ENCODE data around the gene ZNF546.

Gene ZNF546

GRCh38 chr19:39969681-39970424, 27.0 kb upstream of the ZNF546 start:
- H3K9me3 Mint-ChIP-seq, result no peaks in the 10 kb centered on the region
- H3K27ac Mint-ChIP-seq, result peak overlapping the region; percentile 96
- intact Hi-C loops (cut with micrococcal nuclease), result loop anchor here (2.0 to 10.0 kb wide), 5 partner anchors 43 to 177 kb away; partner anchors contain the start of gene DYRK1B
- H3K36me3 Mint-ChIP-seq (ENCODE audit: low read depth), result peaks cover 39% of the 10 kb centered on the region
- peaks cover 30% of the 10 kb centered on the region for H3K4me1 Mint-ChIP-seq (ENCODE audit: low read depth)
- peaks cover 54% of the 10 kb centered on the region for H3K27me3 Mint-ChIP-seq
- H3K4me3 Mint-ChIP-seq, result peak overlapping the region; percentile 98

- H3K36me3 Mint-ChIP-seq (ENCODE audit: low read depth), result peaks cover 43% of the 10 kb centered on the region
- intact Hi-C loops (cut with micrococcal nuclease), result loop anchor here (2.0 to 10.0 kb wide), 4 partner anchors 78 to 178 kb away; partner anchors contain the start of gene DYRK1B
- peaks cover 49% of the 10 kb centered on the region for H3K27me3 Mint-ChIP-seq
- H3K4me1 Mint-ChIP-seq (ENCODE audit: low read depth), result peaks cover 30% of the 10 kb centered on the region
- no peaks in the 10 kb centered on the region for H3K9me3 Mint-ChIP-seq
- peak overlapping the region; percentile 96 for H3K27ac Mint-ChIP-seq
- peak overlapping the region; percentile 98 for H3K4me3 Mint-ChIP-seq
Observed at GRCh38 chr19:39970425-39970674, 26.5 kb upstream of the ZNF546 start.

- Mint-ChIP-seq H3K4me3 (peak within 1 kb of the TSS; percentile 98), H3K4me1 (ENCODE audit: low read depth) (peaks cover 30% of the 10 kb centered on the region), H3K27me3 (peaks cover 45% of the 10 kb centered on the region), H3K9me3 (no peaks in the 10 kb centered on the region), H3K27ac (peak within 1 kb of the TSS; percentile 96), H3K36me3 (ENCODE audit: low read depth) (peaks cover 48% of the 10 kb centered on the region)
- intact Hi-C loops (cut with micrococcal nuclease), result loop anchor here (1.0 to 10.0 kb wide), 5 partner anchors 26 to 178 kb away; partner anchors contain the start of genes DYRK1B and ZNF546
Observed at GRCh38 chr19:39970675-39971379, 26.0 kb upstream of the ZNF546 start, which contains the start of gene PSMC4. Gene PSMC4 (plus strand): TSS chr19:39971165. CDS start chr19:39971203, 38 bp downstream.

GRCh38 chr19:39971380-39972035, 25.4 kb upstream of the ZNF546 start:
- Mint-ChIP-seq H3K4me3 (peak overlapping the region; percentile 98), H3K36me3 (ENCODE audit: low read depth) (peaks cover 52% of the 10 kb centered on the region), H3K27ac (peak overlapping the region; percentile 96), H3K4me1 (ENCODE audit: low read depth) (peaks cover 30% of the 10 kb centered on the region), H3K9me3 (no peaks in the 10 kb centered on the region), H3K27me3 (peaks cover 38% of the 10 kb centered on the region)
- intact Hi-C loops (cut with micrococcal nuclease), result loop anchor here (1.0 to 10.0 kb wide), 5 partner anchors 26 to 179 kb away; partner anchors contain the start of genes DYRK1B and ZNF546

GRCh38 chr19:39974377-39975155, 22.3 kb upstream of the ZNF546 start:
- H3K27me3 Mint-ChIP-seq, result peaks cover 7% of the 10 kb centered on the region
- intact Hi-C loops (cut with micrococcal nuclease), result loop anchor here (5.0 to 10.0 kb wide), 3 partner anchors 82 to 142 kb away; partner anchors contain the start of gene DYRK1B
- H3K36me3 Mint-ChIP-seq (ENCODE audit: low read depth), result peaks cover 83% of the 10 kb centered on the region
- no peaks in the 10 kb centered on the region for H3K9me3 Mint-ChIP-seq
- peaks cover 28% of the 10 kb centered on the region for H3K4me1 Mint-ChIP-seq (ENCODE audit: low read depth)
- no peak overlapping the region for H3K27ac Mint-ChIP-seq
- H3K4me3 Mint-ChIP-seq, result no peak overlapping the region

- no peak overlapping the region for H3K4me3 Mint-ChIP-seq
- intact Hi-C loops (cut with micrococcal nuclease), result no loop called here
- H3K27me3 Mint-ChIP-seq, result no peaks in the 10 kb centered on the region
- peaks cover 63% of the 10 kb centered on the region for H3K36me3 Mint-ChIP-seq (ENCODE audit: low read depth)
- peaks cover 45% of the 10 kb centered on the region for H3K9me3 Mint-ChIP-seq
- no peak overlapping the region for H3K27ac Mint-ChIP-seq
- peaks cover 7% of the 10 kb centered on the region for H3K4me1 Mint-ChIP-seq (ENCODE audit: low read depth)
Observed at GRCh38 chr19:39982883-39983282, 14.0 kb upstream of the ZNF546 start.

- no peaks in the 10 kb centered on the region for H3K27me3 Mint-ChIP-seq
- no peak overlapping the region for H3K27ac Mint-ChIP-seq
- peaks cover 46% of the 10 kb centered on the region for H3K9me3 Mint-ChIP-seq
- peaks cover 7% of the 10 kb centered on the region for H3K4me1 Mint-ChIP-seq (ENCODE audit: low read depth)
- H3K4me3 Mint-ChIP-seq, result no peak overlapping the region
- intact Hi-C loops (cut with micrococcal nuclease), result no loop called here
- peaks cover 54% of the 10 kb centered on the region for H3K36me3 Mint-ChIP-seq (ENCODE audit: low read depth)
Observed at GRCh38 chr19:39983695-39984300, 13.1 kb upstream of the ZNF546 start.

- H3K27ac Mint-ChIP-seq, result no peak overlapping the region
- peaks cover 25% of the 10 kb centered on the region for H3K36me3 Mint-ChIP-seq (ENCODE audit: low read depth)
- intact Hi-C loops (cut with micrococcal nuclease), result no loop called here
- no peaks in the 10 kb centered on the region for H3K27me3 Mint-ChIP-seq
- no peak overlapping the region for H3K4me3 Mint-ChIP-seq
- H3K9me3 Mint-ChIP-seq, result peaks cover 46% of the 10 kb centered on the region
- peaks cover 7% of the 10 kb centered on the region for H3K4me1 Mint-ChIP-seq (ENCODE audit: low read depth)
Observed at GRCh38 chr19:39986643-39987042, 10.2 kb upstream of the ZNF546 start.

GRCh38 chr19:39987167-39987566, 9.7 kb upstream of the ZNF546 start:
- H3K9me3 Mint-ChIP-seq, result peaks cover 46% of the 10 kb centered on the region
- H3K4me3 Mint-ChIP-seq, result no peak overlapping the region
- H3K36me3 Mint-ChIP-seq (ENCODE audit: low read depth), result peaks cover 20% of the 10 kb centered on the region
- no peaks in the 10 kb centered on the region for H3K27me3 Mint-ChIP-seq
- H3K27ac Mint-ChIP-seq, result no peak overlapping the region
- H3K4me1 Mint-ChIP-seq (ENCODE audit: low read depth), result peaks cover 7% of the 10 kb centered on the region
- intact Hi-C loops (cut with micrococcal nuclease), result no loop called here

GRCh38 chr19:39987596-39987995, 9.3 kb upstream of the ZNF546 start:
- H3K4me3 Mint-ChIP-seq, result no peak overlapping the region
- H3K36me3 Mint-ChIP-seq (ENCODE audit: low read depth), result peaks cover 16% of the 10 kb centered on the region
- H3K27me3 Mint-ChIP-seq, result no peaks in the 10 kb centered on the region
- intact Hi-C loops (cut with micrococcal nuclease), result no loop called here
- peaks cover 46% of the 10 kb centered on the region for H3K9me3 Mint-ChIP-seq
- H3K27ac Mint-ChIP-seq, result no peak overlapping the region
- H3K4me1 Mint-ChIP-seq (ENCODE audit: low read depth), result peaks cover 7% of the 10 kb centered on the region

- Mint-ChIP-seq H3K4me1 (ENCODE audit: low read depth) (peaks cover 15% of the 10 kb centered on the region), H3K27me3 (no peaks in the 10 kb centered on the region), H3K36me3 (ENCODE audit: low read depth) (peaks cover 12% of the 10 kb centered on the region), H3K4me3 (no peak overlapping the region), H3K27ac (no peak overlapping the region), H3K9me3 (no peaks in the 10 kb centered on the region)
- intact Hi-C loops (cut with micrococcal nuclease), result no loop called here
Observed at GRCh38 chr19:39993605-39994004, 3.3 kb upstream of the ZNF546 start.

GRCh38 chr19:39994361-39994760, 2.5 kb upstream of the ZNF546 start:
- peaks cover 12% of the 10 kb centered on the region for H3K36me3 Mint-ChIP-seq (ENCODE audit: low read depth)
- H3K4me1 Mint-ChIP-seq (ENCODE audit: low read depth), result peaks cover 15% of the 10 kb centered on the region
- H3K27ac Mint-ChIP-seq, result no peak overlapping the region
- no peaks in the 10 kb centered on the region for H3K9me3 Mint-ChIP-seq
- no peak overlapping the region for H3K4me3 Mint-ChIP-seq
- H3K27me3 Mint-ChIP-seq, result no peaks in the 10 kb centered on the region
- intact Hi-C loops (cut with micrococcal nuclease), result no loop called here

- H3K4me3 Mint-ChIP-seq, result peak overlapping the region; percentile 18
- no peaks in the 10 kb centered on the region for H3K27me3 Mint-ChIP-seq
- H3K9me3 Mint-ChIP-seq, result no peaks in the 10 kb centered on the region
- peaks cover 12% of the 10 kb centered on the region for H3K36me3 Mint-ChIP-seq (ENCODE audit: low read depth)
- H3K4me1 Mint-ChIP-seq (ENCODE audit: low read depth), result peaks cover 15% of the 10 kb centered on the region
- intact Hi-C loops (cut with micrococcal nuclease), result no loop called here
- H3K27ac Mint-ChIP-seq, result no peak overlapping the region
Observed at GRCh38 chr19:39995794-39996193, 1.1 kb upstream of the ZNF546 start.
